T-helper 2 cell (primary cell): Measurements from ENCODE around the gene OTUD3.
"Not testable (repeated sequence)": the region's sequence is repeated elsewhere in the genome, so short reads cannot be mapped to it uniquely, and the experiment has no call there.

ENCODE experiments used
- DNase-seq, 5 experiments: peaks; one replicate each; pipeline versions ENCODE4 v3.0.0 to v3.0.0-alpha.2; 2012 to 2022

Gene OTUD3

GRCh38 chr1:19921310-19921709, 39.1 kb downstream of the OTUD3 start:
- no peak for DNase-seq

GRCh38 chr1:19922015-19922688, 40.0 kb downstream of the OTUD3 start:
- DNase-seq = no peak

GRCh38 chr1:19923137-19923952, 41.1 kb downstream of the OTUD3 start, which contains the start of gene PLA2G2E:
Gene PLA2G2E, minus strand, starts transcription at chr1:19923617. Its CDS starts 58 bp downstream, at chr1:19923559.
- DNase-seq = no peak

GRCh38 chr1:19923953-19924346, 41.8 kb downstream of the OTUD3 start:
- no peak for DNase-seq

- no peak for DNase-seq
Observed at GRCh38 chr1:19925342-19926070, 43.3 kb downstream of the OTUD3 start.

- DNase-seq = no peak
Observed at GRCh38 chr1:19926296-19927129, 44.3 kb downstream of the OTUD3 start.

- not testable (repeated sequence) for DNase-seq
Observed at GRCh38 chr1:19927130-19927421, 44.9 kb downstream of the OTUD3 start.

- DNase-seq = no peak
Observed at GRCh38 chr1:19932866-19933265, 50.7 kb downstream of the OTUD3 start.

GRCh38 chr1:19934336-19934735, 52.1 kb downstream of the OTUD3 start:
- DNase-seq = no peak

GRCh38 chr1:19936061-19936750, 54.0 kb downstream of the OTUD3 start:
- DNase-seq = no peak

- DNase-seq = no peak
Observed at GRCh38 chr1:19938472-19938871, 56.3 kb downstream of the OTUD3 start.

- DNase-seq = no peak
Observed at GRCh38 chr1:19940486-19941205, 58.5 kb downstream of the OTUD3 start.

- DNase-seq = no peak
Observed at GRCh38 chr1:19941206-19941568, 59.0 kb downstream of the OTUD3 start.

GRCh38 chr1:19942088-19942487, 59.9 kb downstream of the OTUD3 start:
- no peak for DNase-seq

GRCh38 chr1:19942657-19943056, 60.5 kb downstream of the OTUD3 start:
- no peak for DNase-seq

- DNase-seq = no peak
Observed at GRCh38 chr1:19945914-19946313, 63.7 kb downstream of the OTUD3 start.

GRCh38 chr1:19946331-19946751, 64.1 kb downstream of the OTUD3 start:
- DNase-seq = no peak

- DNase-seq = no peak
Observed at GRCh38 chr1:19946971-19947370, 64.8 kb downstream of the OTUD3 start.

GRCh38 chr1:19949016-19949415, 66.8 kb downstream of the OTUD3 start:
- no peak for DNase-seq

- DNase-seq = no peak
Observed at GRCh38 chr1:19954059-19954458, 71.9 kb downstream of the OTUD3 start.

- no peak for DNase-seq
Observed at GRCh38 chr1:19955534-19956170, 73.5 kb downstream of the OTUD3 start.
